ENCODE results near the gene GIMAP8.
"Not testable (repeated sequence)": the region's sequence is repeated elsewhere in the genome, so short reads cannot be mapped to it uniquely, and the experiment has no call there.

The GIMAP8 gene

GRCh38 chr7:150435390-150436073, 14.9 kb upstream of the GIMAP8 start:
- DNase-seq (ENCODE audit: low read depth) = no peak

- DNase-seq (ENCODE audit: low read depth) = peak; percentile 5
Observed at GRCh38 chr7:150439967-150440366, 10.5 kb upstream of the GIMAP8 start.

GRCh38 chr7:150441524-150441923, 8.9 kb upstream of the GIMAP8 start:
- DNase-seq (ENCODE audit: low read depth) = no peak

GRCh38 chr7:150442811-150443210, 7.6 kb upstream of the GIMAP8 start:
- DNase-seq (ENCODE audit: low read depth) = no peak

GRCh38 chr7:150443793-150444540, 6.5 kb upstream of the GIMAP8 start:
- DNase-seq (ENCODE audit: low read depth) = no peak

- no peak for DNase-seq (ENCODE audit: low read depth)
Observed at GRCh38 chr7:150444674-150445365, 5.6 kb upstream of the GIMAP8 start.

GRCh38 chr7:150446288-150446938, 4.0 kb upstream of the GIMAP8 start:
- DNase-seq (ENCODE audit: low read depth) = no peak

- DNase-seq (ENCODE audit: low read depth) = no peak
Observed at GRCh38 chr7:150447966-150448788, 2.3 kb upstream of the GIMAP8 start.

- DNase-seq (ENCODE audit: low read depth) = peak; percentile 25
Observed at GRCh38 chr7:150448789-150449147, 1.7 kb upstream of the GIMAP8 start.

GRCh38 chr7:150449206-150449952, 1.1 kb upstream of the GIMAP8 start:
- DNase-seq (ENCODE audit: low read depth) = no peak

- DNase-seq (ENCODE audit: low read depth) = no peak
Observed at GRCh38 chr7:150451097-150451793, 815 bp downstream of the GIMAP8 start.

- DNase-seq (ENCODE audit: low read depth) = no peak
Observed at GRCh38 chr7:150451833-150452461, 1.5 kb downstream of the GIMAP8 start.

GRCh38 chr7:150453181-150453580, 2.8 kb downstream of the GIMAP8 start:
- no peak for DNase-seq (ENCODE audit: low read depth)

- no peak for DNase-seq (ENCODE audit: low read depth)
Observed at GRCh38 chr7:150453892-150454291, 3.5 kb downstream of the GIMAP8 start.

GRCh38 chr7:150457064-150457463, 6.6 kb downstream of the GIMAP8 start:
- not testable (repeated sequence) for DNase-seq (ENCODE audit: low read depth)

GRCh38 chr7:150458235-150458634, 7.8 kb downstream of the GIMAP8 start:
- DNase-seq (ENCODE audit: low read depth) = no peak

- no peak for DNase-seq (ENCODE audit: low read depth)
Observed at GRCh38 chr7:150458756-150459155, 8.3 kb downstream of the GIMAP8 start.

- DNase-seq (ENCODE audit: low read depth) = no peak
Observed at GRCh38 chr7:150461520-150461919, 11.1 kb downstream of the GIMAP8 start.

- DNase-seq (ENCODE audit: low read depth) = no peak
Observed at GRCh38 chr7:150462413-150462812, 12.0 kb downstream of the GIMAP8 start.

- DNase-seq (ENCODE audit: low read depth) = no peak
Observed at GRCh38 chr7:150463461-150463860, 13.0 kb downstream of the GIMAP8 start.
